HepG2 (cell line): ENCODE data around the gene ABCA4. TPM values are rescaled to one million over a fixed set of nuclear protein-coding genes. Genes with fewer than 3 reads are reported as not detected.

ENCODE experiments used
- GFI1 ChIP-seq: sonication (generic); formaldehyde crosslinking; IDR thresholded peaks from 2 replicates; pipeline ENCODE4 v1.5.0; 2020; ENCODE audit warnings: missing genetic modification reagents, mild to moderate bottlenecking, borderline replicate concordance
- HCFC1 ChIP-seq: fragments of 150-350 bp; IDR thresholded peaks from 2 replicates; pipeline ENCODE4 v1.6.1; 2014; ENCODE audit warnings: low read depth, low read length
- HMG20A ChIP-seq: IDR thresholded peaks from 2 replicates; pipeline ENCODE4 v1.6.1; 2016; ENCODE audit warnings: borderline replicate concordance
- IRF9 ChIP-seq: sonication (generic); formaldehyde crosslinking; IDR thresholded peaks from 2 replicates; pipeline ENCODE4 v1.8.0; 2022; ENCODE audit warnings: missing genetic modification reagents, mild to moderate bottlenecking, borderline replicate concordance
- LCORL ChIP-seq, 2 experiments: fragments of 450-650 bp in 1 of 2; sonication (generic) in 1 of 2; formaldehyde crosslinking in 1 of 2; IDR thresholded peaks; 2 replicates each; pipeline versions ENCODE4 v1.5.0 to v1.6.1; 2017 to 2020; ENCODE audit warnings: antibody characterized with exemption in 1 of 2, missing genetic modification reagents in 1 of 2
- NPAS2 ChIP-seq: sonication (generic); formaldehyde crosslinking; IDR thresholded peaks from 2 replicates; pipeline ENCODE4 v1.8.0; 2022; ENCODE audit warnings: mild to moderate bottlenecking, missing genetic modification reagents, borderline replicate concordance
- NR2F6 ChIP-seq, 2 experiments: IDR thresholded peaks; 2 replicates each; pipeline ENCODE4 v1.6.1; 2016; ENCODE audit warnings: antibody characterized with exemption in 1 of 2, mild to moderate bottlenecking in 1 of 2
- PATZ1 ChIP-seq: sonication (generic); formaldehyde crosslinking; IDR thresholded peaks from 2 replicates; pipeline ENCODE4 v1.4.0; 2020; ENCODE audit warnings: missing genetic modification reagents
- RBM39 ChIP-seq: fragments of 200-400 bp; formaldehyde crosslinking; IDR thresholded peaks from one replicate; pipeline ENCODE4 v1.6.1; 2018; ENCODE audit warnings: antibody characterized with exemption, mild to moderate bottlenecking, low read depth, low read length; ENCODE audit not compliant: poor library complexity, severe bottlenecking
- SALL2 ChIP-seq: sonication (generic); formaldehyde crosslinking; IDR thresholded peaks from 2 replicates; pipeline ENCODE4 v1.8.1; 2023; ENCODE audit warnings: mild to moderate bottlenecking, missing genetic modification reagents, inconsistent platforms
- SIX1 ChIP-seq: sonication (generic); formaldehyde crosslinking; IDR thresholded peaks from 2 replicates; pipeline ENCODE4 v1.4.0; 2020; ENCODE audit warnings: missing genetic modification reagents, borderline replicate concordance
- SRSF1 ChIP-seq: fragments of 200-400 bp; formaldehyde crosslinking; optimal IDR thresholded peaks from 2 replicates; pipeline ENCODE3; 2017; ENCODE audit warnings: mild to moderate bottlenecking, low read depth, low read length, moderate library complexity
- TCF7 ChIP-seq: sonication (generic); IDR thresholded peaks from 2 replicates; pipeline ENCODE4 v1.6.1; 2016; ENCODE audit warnings: antibody characterized with exemption, low read depth
- THYN1 ChIP-seq: sonication (generic); formaldehyde crosslinking; IDR thresholded peaks from 2 replicates; pipeline ENCODE4 v1.8.1; 2023; ENCODE audit warnings: low read depth, mild to moderate bottlenecking, moderate library complexity, missing genetic modification reagents, borderline replicate concordance
- USF2 ChIP-seq, 2 experiments: sonication (generic) in 1 of 2; formaldehyde crosslinking in 1 of 2; IDR thresholded peaks; 2 replicates each; pipeline versions ENCODE4 v1.5.1 to v1.6.1; 2011 to 2020; ENCODE audit warnings: borderline replicate concordance in 1 of 2, low read depth in 1 of 2, low read length in 1 of 2, mild to moderate bottlenecking in 1 of 2, missing genetic modification reagents in 1 of 2, moderate library complexity in 1 of 2
- ZFY ChIP-seq: sonication (generic); formaldehyde crosslinking; IDR thresholded peaks from 2 replicates; pipeline ENCODE4 v1.4.0; 2020; ENCODE audit warnings: missing genetic modification reagents
- ZMYM4 ChIP-seq: sonication (generic); formaldehyde crosslinking; IDR thresholded peaks from 2 replicates; pipeline ENCODE4 v1.8.1; 2023; ENCODE audit warnings: mild to moderate bottlenecking, missing genetic modification reagents
- ZNF20 ChIP-seq: sonication (generic); formaldehyde crosslinking; IDR thresholded peaks from 2 replicates; pipeline ENCODE4 v1.4.0; 2020; ENCODE audit warnings: mild to moderate bottlenecking, moderate library complexity, missing genetic modification reagents
- ZNF280B ChIP-seq: sonication (generic); formaldehyde crosslinking; IDR thresholded peaks from 2 replicates; pipeline ENCODE4 v1.5.0; 2020; ENCODE audit warnings: missing genetic modification reagents, mild to moderate bottlenecking, borderline replicate concordance
- ZNF296 ChIP-seq: sonication (generic); formaldehyde crosslinking; conservative IDR thresholded peaks from 2 replicates; pipeline ENCODE4 v1.5.0; 2020; ENCODE audit warnings: mild to moderate bottlenecking, missing genetic modification reagents
- ZNF629 ChIP-seq: sonication (generic); formaldehyde crosslinking; conservative IDR thresholded peaks from 2 replicates; pipeline ENCODE4 v1.5.0; 2020; ENCODE audit warnings: missing genetic modification reagents
- ZNF709 ChIP-seq: sonication (generic); formaldehyde crosslinking; IDR thresholded peaks from 2 replicates; pipeline ENCODE4 v1.5.0; 2020; ENCODE audit warnings: mild to moderate bottlenecking, missing genetic modification reagents
- polyA plus RNA-seq, 8 experiments: library from polyadenylated mRNA; depleted of rRNA in 3 of 8; stranded (reverse) in 7 of 8; unstranded in 1 of 8; fragments of >200 nt; fragmentation: Illumina TruSeq in 4 of 8; extraction: Trizol in 4 of 8; gene quantifications; 2 replicates each; pipeline versions ENCODE4 v1.2.1 to v1.2.3, GENCODE V29; 2011 to 2016; ENCODE audit warnings: low read depth in 4 of 8, missing spikeins in 1 of 8, mixed read lengths in 1 of 8; ENCODE audit not compliant: insufficient read depth in 1 of 8
- total RNA-seq, 5 experiments: library from RNA; depleted of rRNA; stranded (reverse); fragments of >200 nt; fragmentation: Illumina TruSeq; extraction: Trizol; gene quantifications; 2 replicates each; pipeline ENCODE4 v1.2.3, GENCODE V29; 2016; ENCODE audit warnings: low read depth in 1 of 5

The ABCA4 gene
- total and polyA plus RNA-seq, 2 of the 13 experiments (the other 11 are each of a cell fraction or from before 2014, with no cell fraction given), result 0.24 to 0.67 TPM

- TF ChIP-seq PATZ1 (CRISPR knock-in tag), result peak; percentile 51
- 0 out of 2 replicates have a peak, but pooled peaks have one; percentile 38 for TF ChIP-seq ZFY
- peak; percentile 42; the same call in 1 of the 2 replicates for TF ChIP-seq HMG20A (CRISPR knock-in tag)
- peak; percentile 86 for TF ChIP-seq TCF7
- TF ChIP-seq ZNF20, result no peak
- TF ChIP-seq USF2 (IDR thresholded peaks at IDR 0.05; ENCODE audit: low read depth, low read length), result no peak
- TF ChIP-seq USF2 (CRISPR knock-in tag; IDR thresholded peaks at IDR 0.05; ENCODE audit: borderline replicate concordance), result no peak
- TF ChIP-seq SALL2 (CRISPR knock-in tag), result no peak
- TF ChIP-seq GFI1, result peak; percentile 86
- no peak for TF ChIP-seq NR2F6 (IDR thresholded peaks at IDR 0.05)
- no peak for TF ChIP-seq NR2F6 (CRISPR knock-in tag; IDR thresholded peaks at IDR 0.05)
- no peak for TF ChIP-seq SRSF1
- no peak for TF ChIP-seq IRF9 (CRISPR knock-in tag)
- TF ChIP-seq HCFC1, result no peak
- no peak for TF ChIP-seq ZNF296 (CRISPR knock-in tag)
- no peak for TF ChIP-seq THYN1
- no peak for TF ChIP-seq LCORL (IDR thresholded peaks at IDR 0.05)
- no peak for TF ChIP-seq LCORL (CRISPR knock-in tag; IDR thresholded peaks at IDR 0.05)
- peak; percentile 43; the same call in 1 of the 2 replicates for TF ChIP-seq ZMYM4 (CRISPR knock-in tag)
- no peak for TF ChIP-seq ZNF280B (CRISPR knock-in tag)
- no peak for TF ChIP-seq RBM39
- no peak for TF ChIP-seq NPAS2 (CRISPR knock-in tag)
- TF ChIP-seq ZNF709 (CRISPR knock-in tag), result no peak
- TF ChIP-seq SIX1 (CRISPR knock-in tag), result no peak
- peak; percentile 92 for TF ChIP-seq ZNF629
Observed at GRCh38 chr1:94027721-94028515, 93.0 kb downstream of the ABCA4 start (continued).
